ENCODE measurements around the gene CNTNAP2.
"Not testable (repeated sequence)": the region's sequence is repeated elsewhere in the genome, so short reads cannot be mapped to it uniquely, and the experiment has no call there.

DNA sequence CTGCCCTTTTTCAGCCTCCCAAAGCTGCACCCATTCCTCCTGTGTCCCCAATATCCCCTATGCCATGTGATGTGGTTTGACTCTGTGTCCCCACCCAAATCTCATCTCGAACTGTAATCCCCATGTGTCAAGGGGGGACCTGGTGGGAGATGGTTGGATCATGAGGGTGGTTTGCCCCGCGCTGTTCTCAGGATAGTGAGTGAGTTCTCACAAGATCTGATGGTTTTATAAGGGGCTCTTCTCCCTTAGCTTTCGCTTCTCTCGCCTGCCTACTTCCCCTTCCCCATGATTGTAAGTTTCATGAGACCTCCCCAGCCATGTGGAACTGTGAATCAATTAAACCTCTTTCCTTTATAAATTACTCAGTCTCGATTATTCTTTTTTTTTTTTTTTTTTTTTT, 2185.8 kb downstream of the CNTNAP2 start:
- not testable (repeated sequence) for TF ChIP-seq GABPA (IDR thresholded peaks at IDR 0.05; ENCODE audit: low read depth, low read length); GABPA (CRISPR knock-in tag; IDR thresholded peaks at IDR 0.05; ENCODE audit: low read depth); IKZF1 (IDR thresholded peaks at IDR 0.05); JUNB (CRISPR knock-in tag; IDR thresholded peaks at IDR 0.05; ENCODE audit: borderline replicate concordance); CHCHD3 (CRISPR knock-in tag; IDR thresholded peaks at IDR 0.05); MAFF (IDR thresholded peaks at IDR 0.05; ENCODE audit: low read depth, low read length); EZH2 (conservative IDR thresholded peaks at IDR 0.05; ENCODE audit: low read depth, low read length)
